ENCODE data around the gene MYT1. TPM values are rescaled to one million over a fixed set of nuclear protein-coding genes. Genes with fewer than 3 reads are reported as not detected.

Gene MYT1
- total RNA-seq, 4 donors from 2014 or later: not detected

DNA sequence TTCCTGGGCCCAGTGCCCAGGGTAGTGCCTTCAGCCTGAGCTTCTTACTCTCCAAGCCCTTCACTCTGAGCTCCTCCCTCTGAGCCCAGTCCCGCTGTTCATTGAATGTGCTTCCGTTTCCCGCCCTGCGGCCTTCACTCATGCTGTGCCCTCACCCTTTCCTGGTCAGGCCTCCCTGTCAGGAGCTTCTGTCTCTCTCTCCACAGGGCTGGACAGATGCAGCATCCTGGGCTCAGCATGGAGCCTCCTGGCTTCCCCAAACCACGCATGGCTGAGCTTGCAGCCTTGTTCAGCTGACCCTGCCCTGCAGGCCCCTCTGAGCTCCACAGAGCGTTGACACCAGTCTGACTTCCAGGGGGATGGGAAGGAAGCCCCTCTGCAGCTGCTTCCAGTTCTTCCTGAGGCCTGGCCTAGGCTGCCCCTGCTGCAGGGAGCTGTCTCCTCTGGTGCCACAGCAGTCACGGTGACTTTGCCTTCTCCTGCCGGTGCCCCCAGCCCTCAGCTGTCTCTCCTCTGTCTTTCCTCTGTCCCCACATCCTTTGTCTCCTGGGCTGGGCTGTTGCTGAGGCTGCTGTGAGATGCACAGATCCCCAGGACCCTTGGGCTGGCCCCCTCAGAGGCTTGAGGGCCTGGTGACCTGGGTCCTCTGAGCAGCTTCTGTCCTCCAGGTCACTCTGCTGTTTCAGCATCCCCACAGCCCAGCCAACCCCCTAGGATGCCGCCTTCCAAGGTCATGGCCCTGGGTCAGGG lies 7.9 kb upstream of the MYT1 start:
- Histone ChIP-seq H3K27me3 (peaks cover 0 to 61% of the 10 kb centered on the region in 2 donors), H3K9me3 (no peaks in the 10 kb centered on the region), H3K36me3 (no peaks in the 10 kb centered on the region), H3K4me3 (no peak overlapping the region), H3K4me1 (no peaks in the 10 kb centered on the region), H3K27ac (no peak overlapping the region)
- TF ChIP-seq, protein P1, sequence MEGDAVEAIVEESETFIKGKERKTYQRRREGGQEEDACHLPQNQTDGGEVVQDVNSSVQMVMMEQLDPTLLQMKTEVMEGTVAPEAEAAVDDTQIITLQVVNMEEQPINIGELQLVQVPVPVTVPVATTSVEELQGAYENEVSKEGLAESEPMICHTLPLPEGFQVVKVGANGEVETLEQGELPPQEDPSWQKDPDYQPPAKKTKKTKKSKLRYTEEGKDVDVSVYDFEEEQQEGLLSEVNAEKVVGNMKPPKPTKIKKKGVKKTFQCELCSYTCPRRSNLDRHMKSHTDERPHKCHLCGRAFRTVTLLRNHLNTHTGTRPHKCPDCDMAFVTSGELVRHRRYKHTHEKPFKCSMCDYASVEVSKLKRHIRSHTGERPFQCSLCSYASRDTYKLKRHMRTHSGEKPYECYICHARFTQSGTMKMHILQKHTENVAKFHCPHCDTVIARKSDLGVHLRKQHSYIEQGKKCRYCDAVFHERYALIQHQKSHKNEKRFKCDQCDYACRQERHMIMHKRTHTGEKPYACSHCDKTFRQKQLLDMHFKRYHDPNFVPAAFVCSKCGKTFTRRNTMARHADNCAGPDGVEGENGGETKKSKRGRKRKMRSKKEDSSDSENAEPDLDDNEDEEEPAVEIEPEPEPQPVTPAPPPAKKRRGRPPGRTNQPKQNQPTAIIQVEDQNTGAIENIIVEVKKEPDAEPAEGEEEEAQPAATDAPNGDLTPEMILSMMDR (IDR thresholded peaks at IDR 0.05): no peak
- TF ChIP-seq POLR2A (IDR thresholded peaks at IDR 0.05) (no peak), EP300 (IDR thresholded peaks at IDR 0.05) (no peak)
- WGBS, 2 donors: 35 to 57% methylated on average over 8 to 9 of the region's 9 CpGs
- DNase-seq (ENCODE audit: low spot score in 2 of 2): no peak

DNA sequence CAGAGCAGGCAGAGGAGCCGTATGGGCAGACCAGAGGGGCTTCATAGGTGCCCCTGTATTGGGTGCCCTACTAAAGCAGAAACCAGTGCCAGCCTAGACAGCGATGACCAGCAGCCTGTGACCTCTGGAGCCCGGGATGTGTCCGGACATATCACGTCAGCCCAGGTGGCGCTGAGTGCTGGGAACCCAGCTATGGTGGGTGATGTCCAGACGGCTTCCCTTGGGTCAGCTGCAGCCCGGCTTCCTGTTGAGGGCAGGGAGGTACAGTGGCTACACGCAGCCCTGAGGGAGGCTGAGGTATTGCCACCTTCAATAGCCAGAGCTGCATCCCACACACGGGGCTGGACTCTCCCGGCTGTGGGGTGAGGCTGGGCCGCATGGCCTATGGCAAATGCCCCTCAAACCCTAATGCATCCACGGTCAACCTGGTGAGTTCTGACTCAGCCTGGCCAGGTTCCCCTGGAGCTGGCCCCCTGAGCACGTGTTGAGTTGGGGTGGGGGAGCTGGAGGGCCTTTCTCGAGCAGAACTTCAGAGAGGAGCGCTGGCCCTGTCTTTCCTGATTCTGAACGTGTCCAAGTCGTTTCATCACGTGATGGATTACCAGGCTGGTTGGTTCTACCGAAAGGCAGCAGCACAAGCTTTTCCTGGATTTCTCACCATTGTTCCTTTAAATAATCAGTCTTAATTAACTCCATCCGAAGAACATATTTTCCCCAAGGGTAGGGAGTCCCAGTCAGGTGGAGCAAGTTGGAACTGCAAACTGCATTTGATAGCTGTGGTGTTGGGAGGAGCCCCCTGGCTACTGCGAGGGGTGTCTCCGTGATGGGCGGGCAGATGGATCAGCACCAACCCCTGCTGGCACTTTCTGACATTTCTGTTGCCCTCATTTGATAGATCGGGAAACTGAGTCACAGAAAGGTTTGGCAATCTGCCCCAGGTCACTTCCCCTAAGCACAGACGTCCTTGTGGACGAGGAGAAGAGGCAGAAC lies 7.1 kb upstream of the MYT1 start:
- no peak overlapping the region for H3K4me3 ChIP-seq
- peaks cover 0 to 65% of the 10 kb centered on the region in 2 donors for H3K27me3 ChIP-seq
- H3K36me3 ChIP-seq: no peaks in the 10 kb centered on the region
- no peak for TF ChIP-seq EP300 (IDR thresholded peaks at IDR 0.05)
- WGBS, 2 donors: 61 to 78% methylated on average over 16 to 27 of the region's 27 CpGs
- no peak overlapping the region for H3K27ac ChIP-seq
- H3K9me3 ChIP-seq: no peaks in the 10 kb centered on the region
- DNase-seq (ENCODE audit: low spot score in 2 of 2): no peak
- no peaks in the 10 kb centered on the region for H3K4me1 ChIP-seq

DNA sequence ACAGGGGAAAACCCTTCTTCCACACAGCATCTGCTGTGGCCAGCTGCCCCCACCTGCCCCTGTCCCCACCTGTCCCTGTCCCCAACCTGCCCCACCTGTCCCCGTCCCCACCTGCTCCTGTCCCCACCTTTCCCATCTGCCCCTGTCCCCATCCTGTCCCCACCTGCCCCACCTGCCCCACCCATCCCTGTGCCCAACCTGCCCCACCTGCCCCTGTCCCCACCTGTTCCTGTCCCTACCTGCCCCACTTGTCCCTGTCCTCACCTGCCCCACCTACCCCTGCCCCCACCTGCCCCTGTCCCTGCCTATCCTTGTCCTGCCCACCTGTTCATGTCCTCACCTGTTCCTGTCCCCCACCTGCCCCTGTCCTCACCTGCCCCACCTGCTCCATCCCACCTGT lies 6.4 kb upstream of the MYT1 start:
- Histone ChIP-seq H3K9me3 (no peaks in the 10 kb centered on the region), H3K36me3 (no peaks in the 10 kb centered on the region), H3K4me3 (no peak overlapping the region), H3K27ac (no peak overlapping the region), H3K27me3 (peaks cover 0 to 70% of the 10 kb centered on the region in 2 donors), H3K4me1 (no peaks in the 10 kb centered on the region)
- 86 to 100% methylated on average over 1 of the region's 1 CpG for WGBS, 2 donors
- no peak for DNase-seq (ENCODE audit: low spot score in 2 of 2)
- TF ChIP-seq POLR2A (IDR thresholded peaks at IDR 0.05): no peak
- no peak for TF ChIP-seq EP300 (IDR thresholded peaks at IDR 0.05)
- TF ChIP-seq, protein P1 (IDR thresholded peaks at IDR 0.05): no peak

DNA sequence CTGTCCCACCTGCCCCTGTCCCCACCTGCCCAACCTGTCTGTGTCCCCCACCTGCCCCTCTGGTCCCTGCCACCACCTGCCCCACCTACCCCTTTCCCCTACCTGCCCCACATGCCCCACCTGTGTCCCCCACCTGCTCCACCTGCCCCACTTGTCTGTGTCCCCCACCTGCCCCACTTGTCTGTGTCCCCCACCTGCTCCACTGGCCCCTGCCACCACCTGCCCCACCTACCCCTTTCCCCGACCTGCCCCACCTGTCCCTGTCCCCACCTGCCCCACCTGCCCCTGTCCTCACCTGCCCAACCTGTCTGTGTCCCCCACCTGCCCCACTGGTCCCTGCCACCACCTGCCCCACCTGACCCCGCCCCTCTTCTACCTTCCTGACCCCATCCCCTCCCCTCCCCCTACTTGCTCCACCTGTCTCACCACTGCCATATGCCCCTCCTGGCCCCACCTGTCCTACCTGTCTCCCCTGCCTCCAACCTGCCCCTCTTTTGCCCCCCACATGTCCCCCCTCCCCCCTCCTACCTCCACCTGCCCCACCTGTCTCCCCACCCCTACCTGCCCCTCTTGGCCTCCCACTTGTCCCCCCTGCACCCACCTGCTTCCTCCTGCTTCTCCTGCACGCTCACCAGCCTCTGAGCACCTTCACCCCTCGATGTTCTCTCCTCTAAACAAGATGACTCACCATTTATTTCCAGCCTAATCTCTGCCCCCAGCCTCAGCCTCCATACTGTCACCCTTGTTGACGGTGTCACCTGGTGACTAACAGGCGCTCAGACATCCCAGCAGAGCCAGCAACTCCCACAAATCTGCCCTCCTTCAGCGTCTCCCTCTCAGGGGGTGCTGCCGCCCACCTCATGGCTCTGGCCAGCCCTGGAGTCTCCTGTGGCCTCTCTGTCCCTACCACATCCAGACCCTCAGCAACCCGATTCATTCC lies 5.6 kb upstream of the MYT1 start:
- Histone ChIP-seq H3K27ac (no peak overlapping the region), H3K9me3 (no peaks in the 10 kb centered on the region), H3K36me3 (no peaks in the 10 kb centered on the region), H3K27me3 (peaks cover 0 to 76% of the 10 kb centered on the region in 2 donors), H3K4me1 (no peaks in the 10 kb centered on the region), H3K4me3 (no peak overlapping the region)
- WGBS, 2 donors: 74 to 86% methylated on average over 8 to 9 of the region's 9 CpGs
- DNase-seq (ENCODE audit: low spot score in 2 of 2): no peak
- TF ChIP-seq, protein P1 (IDR thresholded peaks at IDR 0.05): no peak
- no peak for TF ChIP-seq POLR2A (IDR thresholded peaks at IDR 0.05)
- no peak for TF ChIP-seq EP300 (IDR thresholded peaks at IDR 0.05)

DNA sequence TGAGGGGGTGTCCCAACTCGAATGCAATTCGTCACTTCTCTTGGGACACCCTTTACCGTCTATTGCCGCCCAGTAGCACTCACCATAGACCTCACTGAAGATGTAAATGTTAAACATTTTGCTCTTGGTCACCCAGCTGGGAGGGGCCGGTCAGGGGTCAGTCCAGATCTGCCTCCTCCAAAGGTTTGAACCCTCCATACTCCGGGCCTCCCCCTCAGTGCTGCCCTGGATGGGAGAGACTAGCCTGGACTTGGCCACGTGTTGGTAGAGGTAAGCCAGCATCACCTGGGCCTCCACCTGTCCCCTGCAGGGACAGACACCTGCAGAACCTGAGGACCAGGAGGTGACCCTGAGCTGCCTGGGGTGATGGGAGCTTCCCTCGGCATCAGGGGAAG lies 5.0 kb upstream of the MYT1 start:
- DNase-seq (ENCODE audit: low spot score in 2 of 2): no peak
- H3K4me1 ChIP-seq: no peaks in the 10 kb centered on the region
- H3K9me3 ChIP-seq: no peaks in the 10 kb centered on the region
- 79 to 80% methylated on average over 8 of the region's 8 CpGs for WGBS, 2 donors
- H3K27ac ChIP-seq: no peak overlapping the region
- peaks cover 0 to 76% of the 10 kb centered on the region in 2 donors for H3K27me3 ChIP-seq
- no peak for TF ChIP-seq EP300 (IDR thresholded peaks at IDR 0.05)
- TF ChIP-seq, protein P1 (IDR thresholded peaks at IDR 0.05): no peak
- TF ChIP-seq POLR2A (IDR thresholded peaks at IDR 0.05): no peak
- H3K36me3 ChIP-seq: no peaks in the 10 kb centered on the region
- no peak overlapping the region for H3K4me3 ChIP-seq

Data from tibial nerve (tissue), 4 donors.